K562 (cell line): ENCODE results near the gene A4GALT. TPM values are rescaled to one million over a fixed set of nuclear protein-coding genes. Genes with fewer than 3 reads are reported as not detected.

Source experiments
- ATAC-seq: fragments of 200-7000 bp; cut with Tn5 transposase; 3 replicates; pipeline ENCODE4 v1.9.1; 2020; ENCODE audit warnings: moderate library complexity
- BruUV-seq: library from RNA; stranded (reverse); fragments of 400-500 nt; replicated peaks from 2 replicates; lab custom pipeline; 2021; lab: Mats Ljungman, UMichigan
- CTCF ChIA-PET: fragments of 300-600 bp; formaldehyde crosslinking; extraction: SDS; loops from one replicate; lab custom pipeline; 2021; ENCODE audit warnings: low intra/inter-chr PET ratio; lab: Yijun Ruan, JAX
- POLR2A ChIA-PET: fragments of 300-600, 350-650 bp; sonication (Branson Sonifier 250); formaldehyde crosslinking; extraction: SDS; loops from one replicate; lab custom pipeline; 2021; ENCODE audit warnings: antibody characterized with exemption, inconsistent platforms; lab: Yijun Ruan, JAX
- DNase-seq, 4 experiments: peaks; one replicate each; pipeline versions ENCODE4 v3.0.0 to v3.0.0-alpha.2; 2011 to 2018; ENCODE audit warnings: low spot score in 3 of 4, mixed read lengths in 3 of 4; ENCODE audit errors: extremely low read depth in 1 of 4
- FAIRE-seq: peaks from 2 replicates; lab custom pipeline; 2011; peaks lifted over from hg19 to GRCh38; lab: Jason Lieb, UNC
- H2AFZ ChIP-seq: 2 replicates; pipeline ENCODE4 v1.6.0; 2011; ENCODE audit warnings: low read depth, low read length, control low read depth, inconsistent platforms
- H3K27ac ChIP-seq: fragments of 200-600 bp; 3 replicates; pipeline ENCODE4 v1.8.0; 2011; ENCODE audit warnings: low read depth, mild to moderate bottlenecking, control low read depth, inconsistent platforms, low read length, moderate library complexity, mixed read lengths; ENCODE audit errors: extremely low read depth
- H3K27me3 ChIP-seq, 2 experiments: fragments of 300-600 bp in 1 of 2; 2 replicates in 1 of 2; 3 replicates in 1 of 2; pipeline versions ENCODE4 v1.6.0 to v1.8.0; 2011; ENCODE audit warnings: inconsistent platforms in 2 of 2, low read length in 2 of 2, mild to moderate bottlenecking in 1 of 2, mixed read lengths in 1 of 2, moderate library complexity in 1 of 2; ENCODE audit not compliant: control insufficient read depth in 2 of 2, insufficient read depth in 2 of 2
- H3K36me3 ChIP-seq: fragments of 300-600 bp; 3 replicates; pipeline ENCODE4 v1.8.0; 2011; ENCODE audit warnings: mild to moderate bottlenecking, low read length, inconsistent platforms; ENCODE audit not compliant: control insufficient read depth, insufficient read depth
- H3K4me1 ChIP-seq, 2 experiments: fragments of 200-600 bp in 1 of 2; replicated peaks in 1 of 2; 2 replicates in 1 of 2; 3 replicates in 1 of 2; pipeline versions ENCODE4 v1.5.1 to v1.8.0; 2011; ENCODE audit warnings: inconsistent platforms in 2 of 2, low read length in 2 of 2, mild to moderate bottlenecking in 1 of 2, mixed read lengths in 1 of 2, moderate library complexity in 1 of 2; ENCODE audit not compliant: control insufficient read depth in 2 of 2, insufficient read depth in 2 of 2
- H3K4me2 ChIP-seq: 2 replicates; pipeline ENCODE4 v1.6.1; 2011; ENCODE audit warnings: low read length, control low read depth, inconsistent platforms, mixed read lengths; ENCODE audit not compliant: insufficient read depth
- H3K4me3 ChIP-seq: fragments of 200-600 bp; sonication (generic), shearing (Covaris generic); 2 replicates; pipeline ENCODE4 v1.5.1; 2016; ENCODE audit warnings: control low read depth, inconsistent platforms
- H3K79me2 ChIP-seq: fragments of 200-600 bp; 3 replicates; pipeline ENCODE4 v1.8.0; 2011; ENCODE audit warnings: low read length, inconsistent platforms; ENCODE audit not compliant: control insufficient read depth, insufficient read depth
- H3K9ac ChIP-seq, 2 experiments: 2 replicates each; pipeline versions ENCODE4 v1.6.0 to v1.6.1; 2011; ENCODE audit warnings: low read depth in 2 of 2, low read length in 2 of 2, control low read depth in 1 of 2, inconsistent platforms in 1 of 2, mild to moderate bottlenecking in 1 of 2, mixed read lengths in 1 of 2; ENCODE audit not compliant: insufficient read depth in 1 of 2
- H3K9me1 ChIP-seq: one replicate; pipeline ENCODE4 v1.6.0; 2011; ENCODE audit warnings: inconsistent platforms, mild to moderate bottlenecking, low read length, moderate library complexity; ENCODE audit not compliant: control insufficient read depth, insufficient read depth
- H3K9me3 ChIP-seq: replicated peaks from 2 replicates; pipeline ENCODE4 v1.5.1; 2011; ENCODE audit warnings: low read depth, low read length, inconsistent platforms; ENCODE audit not compliant: control insufficient read depth, insufficient read depth
- H4K20me1 ChIP-seq: replicated peaks from 2 replicates; pipeline ENCODE4 v1.6.1; 2011; ENCODE audit warnings: low read length, inconsistent platforms, mixed read lengths; ENCODE audit not compliant: control insufficient read depth, insufficient read depth
- CBFB ChIP-seq: sonication (generic); formaldehyde crosslinking; IDR thresholded peaks from 2 replicates; pipeline ENCODE4 v1.4.0; 2020; ENCODE audit warnings: mild to moderate bottlenecking, missing genetic modification reagents
- CREM ChIP-seq: IDR thresholded peaks from 2 replicates; pipeline ENCODE4 v1.6.1; 2014; ENCODE audit warnings: antibody characterized with exemption, low read depth
- ILF3 ChIP-seq: fragments of 450-650 bp; IDR thresholded peaks from 2 replicates; pipeline ENCODE4 v1.6.1; 2018; ENCODE audit warnings: antibody characterized with exemption, mild to moderate bottlenecking, moderate library complexity, borderline replicate concordance
- KDM1A ChIP-seq, 2 experiments: fragments of 450-650 bp; IDR thresholded peaks; 2 replicates each; pipeline ENCODE4 v1.6.1; 2016; ENCODE audit warnings: mild to moderate bottlenecking in 2 of 2
- MCM7 ChIP-seq, 2 experiments: fragments of 450-650 bp; IDR thresholded peaks; 2 replicates each; pipeline ENCODE4 v1.6.1; 2016 to 2018
- MXI1 ChIP-seq: IDR thresholded peaks from 2 replicates; pipeline ENCODE4 v1.6.1; 2011; ENCODE audit warnings: low read depth, mild to moderate bottlenecking, improper control_type of control experiment, low read length
- POLR2A ChIP-seq: fragments of 450-650 bp; conservative IDR thresholded peaks from 2 replicates; pipeline ENCODE4 v1.6.1; 2016
- PRPF4 ChIP-seq: fragments of 200-400 bp; formaldehyde crosslinking; IDR thresholded peaks from one replicate; pipeline ENCODE4 v1.6.1; 2017; ENCODE audit warnings: low read length, low read depth, mild to moderate bottlenecking; ENCODE audit not compliant: insufficient read depth, poor library complexity, severe bottlenecking
- SP2 ChIP-seq: IDR thresholded peaks from 2 replicates; pipeline ENCODE4 v1.6.1; 2011; ENCODE audit warnings: mild to moderate bottlenecking, low read depth, low read length, moderate library complexity; ENCODE audit not compliant: poor library complexity, severe bottlenecking; ENCODE audit errors: extremely low read depth
- STAT6 ChIP-seq: sonication (generic); formaldehyde crosslinking; IDR thresholded peaks from 2 replicates; pipeline ENCODE4 v1.8.1; 2023; ENCODE audit warnings: mild to moderate bottlenecking, missing genetic modification reagents
- ZBTB1 ChIP-seq: sonication (generic); formaldehyde crosslinking; IDR thresholded peaks from 2 replicates; pipeline ENCODE4 v1.8.1; 2023; ENCODE audit warnings: missing genetic modification reagents, low read depth, mild to moderate bottlenecking, borderline replicate concordance
- ZNF146 ChIP-seq: IDR thresholded peaks from one replicate; pipeline ENCODE4 v1.6.1; 2018; ENCODE audit warnings: missing compliant biosample characterization; ENCODE audit not compliant: unreplicated experiment
- ZNF41 ChIP-seq: fragments of 250-450 bp; sonication (Bioruptor Pico); conservative IDR thresholded peaks from 2 replicates; pipeline ENCODE4 v1.4.0; 2020; ENCODE audit warnings: mild to moderate bottlenecking
- WGBS: fragments of 100-300 bp; shearing (Covaris generic); methylation state at CpG from one replicate; pipeline ENCODE4 v1.1.6; 2016; ENCODE audit warnings: low coverage, mixed read lengths; ENCODE audit not compliant: insufficient coverage; ENCODE audit errors: missing lambda C conversion rate; 5-methylcytosine and 5-hydroxymethylcytosine counted together
- in situ Hi-C: fragments of 300-500 bp; cut with MboI; formaldehyde crosslinking; loops from 4 replicates; pipeline ENCODE4 v1.15.0; 2018; ENCODE audit warnings: inconsistent platforms, mixed read lengths
- intact Hi-C: fragments of 100-400 bp; cut with micrococcal nuclease; formaldehyde crosslinking; loops from 2 replicates; pipeline ENCODE4 v1.14.2; 2022
- polyA plus RNA-seq, 8 experiments: library from polyadenylated mRNA; depleted of rRNA in 4 of 8; stranded (reverse) in 5 of 8; unstranded in 3 of 8; fragments of >200 nt; fragmentation: Nextera tagmentation in 2 of 8; fragmentation: Illumina TruSeq in 1 of 8; extraction: Ambion mirVana in 2 of 8; extraction: Trizol in 1 of 8; gene quantifications; 2 replicates each; pipeline versions ENCODE4 v1.2.1 to v1.2.3, GENCODE V29; 2011 to 2014; ENCODE audit warnings: inconsistent platforms in 1 of 8, missing spikeins in 1 of 8
- total RNA-seq, 7 experiments: library from RNA; depleted of rRNA in 6 of 7; stranded (reverse); fragments of >200 nt in 6 of 7; fragmentation: Illumina TruSeq in 2 of 7; extraction: Trizol in 2 of 7; gene quantifications; 2 replicates each; pipeline versions ENCODE4 v1.2.1 to v1.2.3, GENCODE V29; 2011 to 2021; ENCODE audit warnings: low replicate concordance in 1 of 7

Gene A4GALT
- total and polyA plus RNA-seq, 9 of the 15 experiments (the other 6 are each of a cell fraction or from before 2014, with no cell fraction given) = 0.07 to 0.11 TPM; not detected in 7

- no peaks in the 10 kb centered on the region for H3K36me3 ChIP-seq
- CTCF ChIA-PET = no interaction called here
- no peak for ATAC-seq
These were observed 27.5 kb downstream of the A4GALT start for GRCh38 chr22:42693055-42693762.

More at GRCh38 chr22:42693055-42693762, 27.5 kb downstream of the A4GALT start:
- Histone ChIP-seq H2AFZ (no peak overlapping the region), H3K4me3 (no peak overlapping the region), H3K79me2 (no peaks in the 10 kb centered on the region), H3K4me1 (peaks cover 7 to 25% of the 10 kb centered on the region in 2 experiments; a peak in 3 of 5 replicates), H3K9me3 (no peaks in the 10 kb centered on the region), H4K20me1 (no peaks in the 10 kb centered on the region), H3K27me3 (peaks cover 0 to 24% of the 10 kb centered on the region in 2 experiments; a peak in 1 of 5 replicates), H3K9me1 (no peaks in the 10 kb centered on the region), H3K4me2 (no peak overlapping the region), H3K9ac (no peak overlapping the region), H3K27ac (no peak overlapping the region)
- DNase-seq (no peak), FAIRE-seq (no peak)
- 56% methylated on average over 40 of the region's 51 CpGs for WGBS
- BruUV-seq = no TSS peak
- intact Hi-C loops = loop anchor here (10.0 kb wide), 1 partner anchor 68 kb away; no protein-coding TSS in a partner anchor
- no peak for TF ChIP-seq KDM1A (IDR thresholded peaks at IDR 0.05)
- no peak for TF ChIP-seq STAT6 (CRISPR knock-in tag)
- TF ChIP-seq ZBTB1 (CRISPR knock-in tag) = no peak
- TF ChIP-seq PRPF4 = no peak
- no peak for TF ChIP-seq ZNF146 (CRISPR knock-in tag)
- no peak for TF ChIP-seq SP2
- TF ChIP-seq CREM = no peak
- TF ChIP-seq CBFB (CRISPR knock-in tag) = no peak
- TF ChIP-seq POLR2A = no peak
- no peak for TF ChIP-seq MCM7 (IDR thresholded peaks at IDR 0.05)
- no peak for TF ChIP-seq MXI1
- no peak for TF ChIP-seq ILF3
- no peak for TF ChIP-seq ZNF41
- in situ Hi-C loops = no loop called here
- POLR2A ChIA-PET = no interaction called here
